ENCODE results near the gene ECHDC3. TPM values are rescaled to one million over a fixed set of nuclear protein-coding genes. Genes with fewer than 3 reads are reported as not detected.

Gene ECHDC3
- total and polyA plus RNA-seq, 2 of the 13 experiments (the other 11 are each of a cell fraction or from before 2014, with no cell fraction given), result not detected

DNA sequence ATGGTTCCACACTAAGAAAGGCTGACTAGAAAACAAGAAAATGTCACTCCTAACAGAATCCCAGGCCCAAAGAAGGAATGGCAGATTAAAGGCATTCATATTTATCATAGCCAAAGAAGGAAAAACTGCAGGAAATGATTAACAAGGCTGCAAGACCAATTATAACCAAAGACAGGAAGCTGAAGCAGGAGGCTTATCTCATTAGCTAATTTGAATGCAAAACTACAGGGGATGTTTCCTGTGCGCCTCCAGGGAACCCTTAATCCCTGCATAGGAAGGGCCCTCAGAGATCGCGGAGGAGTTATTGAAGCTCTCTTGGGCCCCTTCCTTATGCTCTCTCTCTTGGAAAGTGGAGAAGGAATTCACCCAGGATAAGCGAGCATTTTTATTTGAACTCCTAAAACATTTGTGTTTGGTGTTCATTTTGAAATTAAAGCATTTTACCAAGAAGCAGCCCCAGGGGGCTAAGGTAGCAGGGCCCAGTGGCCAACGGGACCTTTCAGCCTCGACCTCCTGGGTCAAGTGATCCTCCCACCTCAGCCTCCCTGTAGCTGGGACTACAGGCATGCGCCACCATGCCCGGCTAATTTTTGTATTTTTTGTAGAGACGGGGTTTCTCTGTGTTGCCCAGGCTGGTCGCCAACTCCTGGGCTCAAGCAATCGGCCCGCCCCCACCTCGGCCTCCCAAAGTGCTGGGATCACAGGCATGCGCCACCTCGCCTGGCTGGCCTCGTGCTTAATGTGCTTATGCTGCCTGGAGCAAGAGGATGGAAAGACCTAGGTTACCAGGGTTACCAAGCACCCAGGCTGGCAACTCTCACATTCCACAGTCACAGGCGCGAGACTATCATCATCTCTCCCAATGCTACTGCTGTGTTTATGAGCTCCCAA, 56.9 kb downstream of the ECHDC3 start:
- in situ Hi-C loops (cut with HindIII; ENCODE audit: extremely low pct_ligation_motif_present, low pct_unique_long_range_greater_than_20kb), result no loop called here
- Histone ChIP-seq H3K27me3 (ENCODE audit: control insufficient read depth in 1 of 2, insufficient read depth in 2 of 2, low read length in 2 of 2) (peaks cover 0 to 2% of the 10 kb centered on the region in 2 experiments; a peak in 1 of 5 replicates), H3K4me1 (ENCODE audit: insufficient read depth, low read length) (peaks cover 51% of the 10 kb centered on the region), H3K9ac (ENCODE audit: insufficient read depth, low read depth, low read length) (no peak overlapping the region), H4K20me1 (ENCODE audit: insufficient read depth, low read length) (no peaks in the 10 kb centered on the region), H3K27ac (ENCODE audit: extremely low read length, insufficient read depth, low read length) (no peak overlapping the region), H3K79me2 (ENCODE audit: insufficient read depth, low read length) (no peaks in the 10 kb centered on the region), H3K9me3 (ENCODE audit: low read length) (no peaks in the 10 kb centered on the region), H3K36me3 (replicated peaks in 1 of 2; ENCODE audit: control insufficient read depth in 1 of 2, insufficient read depth in 2 of 2, low read length in 2 of 2) (no peaks in the 10 kb centered on the region), H2AFZ (ENCODE audit: low read length) (no peak overlapping the region), H3K4me2 (ENCODE audit: low read depth, low read length) (no peak overlapping the region), H3K4me3 (replicated peaks in 1 of 3; ENCODE audit: insufficient read depth in 1 of 3, low read depth in 2 of 3, low read length in 3 of 3) (no peak overlapping the region)
- TF ChIP-seq, protein P1, sequence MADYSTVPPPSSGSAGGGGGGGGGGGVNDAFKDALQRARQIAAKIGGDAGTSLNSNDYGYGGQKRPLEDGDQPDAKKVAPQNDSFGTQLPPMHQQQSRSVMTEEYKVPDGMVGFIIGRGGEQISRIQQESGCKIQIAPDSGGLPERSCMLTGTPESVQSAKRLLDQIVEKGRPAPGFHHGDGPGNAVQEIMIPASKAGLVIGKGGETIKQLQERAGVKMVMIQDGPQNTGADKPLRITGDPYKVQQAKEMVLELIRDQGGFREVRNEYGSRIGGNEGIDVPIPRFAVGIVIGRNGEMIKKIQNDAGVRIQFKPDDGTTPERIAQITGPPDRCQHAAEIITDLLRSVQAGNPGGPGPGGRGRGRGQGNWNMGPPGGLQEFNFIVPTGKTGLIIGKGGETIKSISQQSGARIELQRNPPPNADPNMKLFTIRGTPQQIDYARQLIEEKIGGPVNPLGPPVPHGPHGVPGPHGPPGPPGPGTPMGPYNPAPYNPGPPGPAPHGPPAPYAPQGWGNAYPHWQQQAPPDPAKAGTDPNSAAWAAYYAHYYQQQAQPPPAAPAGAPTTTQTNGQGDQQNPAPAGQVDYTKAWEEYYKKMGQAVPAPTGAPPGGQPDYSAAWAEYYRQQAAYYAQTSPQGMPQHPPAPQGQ (CRISPR knock-in tag; IDR thresholded peaks at IDR 0.05; ENCODE audit: borderline replicate concordance), result no peak
- TF ChIP-seq, protein P2, sequence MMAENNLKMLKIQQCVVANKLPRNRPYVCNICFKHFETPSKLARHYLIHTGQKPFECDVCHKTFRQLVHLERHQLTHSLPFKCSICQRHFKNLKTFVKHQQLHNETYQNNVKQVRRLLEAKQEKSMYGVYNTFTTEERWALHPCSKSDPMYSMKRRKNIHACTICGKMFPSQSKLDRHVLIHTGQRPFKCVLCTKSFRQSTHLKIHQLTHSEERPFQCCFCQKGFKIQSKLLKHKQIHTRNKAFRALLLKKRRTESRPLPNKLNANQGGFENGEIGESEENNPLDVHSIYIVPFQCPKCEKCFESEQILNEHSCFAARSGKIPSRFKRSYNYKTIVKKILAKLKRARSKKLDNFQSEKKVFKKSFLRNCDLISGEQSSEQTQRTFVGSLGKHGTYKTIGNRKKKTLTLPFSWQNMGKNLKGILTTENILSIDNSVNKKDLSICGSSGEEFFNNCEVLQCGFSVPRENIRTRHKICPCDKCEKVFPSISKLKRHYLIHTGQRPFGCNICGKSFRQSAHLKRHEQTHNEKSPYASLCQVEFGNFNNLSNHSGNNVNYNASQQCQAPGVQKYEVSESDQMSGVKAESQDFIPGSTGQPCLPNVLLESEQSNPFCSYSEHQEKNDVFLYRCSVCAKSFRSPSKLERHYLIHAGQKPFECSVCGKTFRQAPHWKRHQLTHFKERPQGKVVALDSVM (CRISPR knock-in tag; IDR thresholded peaks at IDR 0.05), result peak; percentile 76; the same call in 1 of the 2 replicates
- WGBS (ENCODE audit: low lambda C conversion rate), result 82% methylated on average over 17 of the region's 18 CpGs
- no peak for ATAC-seq
- intact Hi-C loops (cut with micrococcal nuclease; ENCODE audit: unreplicated experiment), result no loop called here
- DNase-seq (ENCODE audit: low spot score), result no peak
- no peak for FAIRE-seq
- POLR2A ChIA-PET, result interaction anchor here (1.5 kb wide), 1 partner anchor 32 kb away, joined by 4 read pairs; no protein-coding TSS in a partner anchor
- CTCF ChIA-PET (ENCODE audit: low intra/inter-chr PET ratio, low total read pairs), result no interaction called here
- BruUV-seq (replicated peaks), result no TSS peak

All from HepG2 (cell line).